Measurements from ENCODE around the gene DMD. TPM values are rescaled to one million over a fixed set of nuclear protein-coding genes. Genes with fewer than 3 reads are reported as not detected.

The DMD gene
- total and polyA plus RNA-seq, 2 donors (not counting 1 experiment from before 2014, with no cell fraction given): 2.0 to 51.8 TPM

GRCh38 chrX:33183361-33183760 is 28.0 kb downstream of the DMD start:
- no peaks in the 10 kb centered on the region for H3K9me3 Mint-ChIP-seq (ENCODE audit: insufficient read depth)
- no peaks in the 10 kb centered on the region for H3K36me3 ChIP-seq (replicated peaks in 1 of 2; ENCODE audit: control extremely low read depth in 1 of 2, control insufficient read depth in 1 of 2, extremely low read depth in 1 of 2, insufficient read depth in 2 of 2, low read length in 1 of 2)
- no peak overlapping the region for H2AFZ ChIP-seq (ENCODE audit: insufficient read depth, low read depth, low read length, poor library complexity, severe bottlenecking)

DNA sequence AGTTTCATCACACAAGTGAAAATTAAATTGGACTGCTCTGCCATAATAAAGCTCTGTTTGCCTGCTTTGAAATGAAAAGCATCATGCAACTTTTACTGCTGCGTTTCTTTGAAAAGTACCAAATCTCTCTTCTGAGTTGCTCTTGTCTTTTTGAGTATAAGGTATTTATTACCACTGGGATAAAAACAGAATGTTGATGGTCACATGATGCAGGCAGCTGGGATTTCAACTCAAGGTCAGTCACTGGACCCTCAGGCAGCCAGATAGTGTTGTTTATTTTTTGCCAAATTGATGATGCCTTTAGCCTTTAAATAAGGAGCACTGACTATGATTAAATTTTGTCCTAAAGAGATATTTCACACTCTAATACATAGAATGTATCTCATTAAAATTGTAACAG is 32.7 kb downstream of the DMD start:
- Histone ChIP-seq H2AFZ (ENCODE audit: insufficient read depth, low read depth, low read length, poor library complexity, severe bottlenecking) (no peak overlapping the region), H3K27me3 (replicated peaks in 1 of 4; ENCODE audit: control extremely low read depth in 1 of 4, control insufficient read depth in 3 of 4, insufficient read depth in 4 of 4, low read length in 3 of 4) (no peaks in the 10 kb centered on the region), H4K20me1 (ENCODE audit: control insufficient read depth, insufficient read depth, low read length, poor library complexity, severe bottlenecking) (no peaks in the 10 kb centered on the region), H3K9me3 (ENCODE audit: control extremely low read depth in 1 of 3, control insufficient read depth in 2 of 3, insufficient read depth in 1 of 3, low read length in 2 of 3) (no peaks in the 10 kb centered on the region), H3K79me2 (ENCODE audit: control insufficient read depth, insufficient read depth, low read length) (no peaks in the 10 kb centered on the region), H3K4me1 (ENCODE audit: control insufficient read depth in 2 of 2, insufficient read depth in 2 of 2, low read length in 2 of 2) (no peaks in the 10 kb centered on the region), H3K9ac (ENCODE audit: low read length) (no peak overlapping the region), H3K27ac (ENCODE audit: low read length in 2 of 2) (no peak overlapping the region), H3K4me2 (replicated peaks; ENCODE audit: low read depth, low read length, poor library complexity, severe bottlenecking) (no peak overlapping the region), H3K36me3 (replicated peaks in 1 of 2; ENCODE audit: control extremely low read depth in 1 of 2, control insufficient read depth in 1 of 2, extremely low read depth in 1 of 2, insufficient read depth in 2 of 2, low read length in 1 of 2) (no peaks in the 10 kb centered on the region), H3K4me3 (ENCODE audit: control extremely low read depth in 1 of 5, extremely low read depth in 1 of 5, insufficient read depth in 1 of 5, low read depth in 2 of 5, low read length in 4 of 5) (no peak overlapping the region)
- no peak overlapping the region for H3K4me3 Mint-ChIP-seq
- H3K27me3 Mint-ChIP-seq: no peaks in the 10 kb centered on the region
- H3K4me1 Mint-ChIP-seq: no peaks in the 10 kb centered on the region
- ChIA-PET POLR2A (no interaction called here), CTCF (no interaction called here)
- no CpG with 5 or more reads among the region's 1 CpG for WGBS (ENCODE audit: insufficient coverage)
- ATAC-seq (ENCODE audit: low read depth) (no peak), DNase-seq (no peak)
- H3K27ac Mint-ChIP-seq: no peak overlapping the region
- TF ChIP-seq EZH2 (IDR thresholded peaks at IDR 0.05; ENCODE audit: borderline replicate concordance, insufficient read depth, low read depth, low read length, poor library complexity, severe bottlenecking): no peak
- TF ChIP-seq, protein P1, sequence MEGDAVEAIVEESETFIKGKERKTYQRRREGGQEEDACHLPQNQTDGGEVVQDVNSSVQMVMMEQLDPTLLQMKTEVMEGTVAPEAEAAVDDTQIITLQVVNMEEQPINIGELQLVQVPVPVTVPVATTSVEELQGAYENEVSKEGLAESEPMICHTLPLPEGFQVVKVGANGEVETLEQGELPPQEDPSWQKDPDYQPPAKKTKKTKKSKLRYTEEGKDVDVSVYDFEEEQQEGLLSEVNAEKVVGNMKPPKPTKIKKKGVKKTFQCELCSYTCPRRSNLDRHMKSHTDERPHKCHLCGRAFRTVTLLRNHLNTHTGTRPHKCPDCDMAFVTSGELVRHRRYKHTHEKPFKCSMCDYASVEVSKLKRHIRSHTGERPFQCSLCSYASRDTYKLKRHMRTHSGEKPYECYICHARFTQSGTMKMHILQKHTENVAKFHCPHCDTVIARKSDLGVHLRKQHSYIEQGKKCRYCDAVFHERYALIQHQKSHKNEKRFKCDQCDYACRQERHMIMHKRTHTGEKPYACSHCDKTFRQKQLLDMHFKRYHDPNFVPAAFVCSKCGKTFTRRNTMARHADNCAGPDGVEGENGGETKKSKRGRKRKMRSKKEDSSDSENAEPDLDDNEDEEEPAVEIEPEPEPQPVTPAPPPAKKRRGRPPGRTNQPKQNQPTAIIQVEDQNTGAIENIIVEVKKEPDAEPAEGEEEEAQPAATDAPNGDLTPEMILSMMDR (IDR thresholded peaks at IDR 0.05): no peak
- H3K9me3 Mint-ChIP-seq (ENCODE audit: insufficient read depth): no peaks in the 10 kb centered on the region
- intact Hi-C loops (cut with micrococcal nuclease): no loop called here

More at GRCh38 chrX:33183361-33183760, 28.0 kb downstream of the DMD start:
- no peaks in the 10 kb centered on the region for H3K27me3 ChIP-seq (replicated peaks in 1 of 4; ENCODE audit: control extremely low read depth in 1 of 4, control insufficient read depth in 3 of 4, insufficient read depth in 4 of 4, low read length in 3 of 4)
- H3K4me3 ChIP-seq (ENCODE audit: control extremely low read depth in 1 of 5, extremely low read depth in 1 of 5, insufficient read depth in 1 of 5, low read depth in 2 of 5, low read length in 4 of 5): no peak overlapping the region
- H3K9ac ChIP-seq (ENCODE audit: low read length): no peak overlapping the region
- no peak overlapping the region for H3K4me3 Mint-ChIP-seq
- no peak overlapping the region for H3K4me2 ChIP-seq (replicated peaks; ENCODE audit: low read depth, low read length, poor library complexity, severe bottlenecking)
- H3K9me3 ChIP-seq (ENCODE audit: control extremely low read depth in 1 of 3, control insufficient read depth in 2 of 3, insufficient read depth in 1 of 3, low read length in 2 of 3): no peaks in the 10 kb centered on the region
- intact Hi-C loops (cut with micrococcal nuclease): no loop called here
- ChIA-PET POLR2A (no interaction called here), CTCF (no interaction called here)
- H3K4me1 Mint-ChIP-seq: no peaks in the 10 kb centered on the region
- H3K27ac Mint-ChIP-seq: no peak overlapping the region
- no CpG with 5 or more reads among the region's 4 CpGs for WGBS (ENCODE audit: insufficient coverage)
- DNase-seq: no peak
- no peaks in the 10 kb centered on the region for H3K27me3 Mint-ChIP-seq
- no peaks in the 10 kb centered on the region for H3K79me2 ChIP-seq (ENCODE audit: control insufficient read depth, insufficient read depth, low read length)
- TF ChIP-seq, protein P1 (IDR thresholded peaks at IDR 0.05): no peak
- H4K20me1 ChIP-seq (ENCODE audit: control insufficient read depth, insufficient read depth, low read length, poor library complexity, severe bottlenecking): no peaks in the 10 kb centered on the region
- ATAC-seq (ENCODE audit: low read depth): no peak
- H3K4me1 ChIP-seq (ENCODE audit: control insufficient read depth in 2 of 2, insufficient read depth in 2 of 2, low read length in 2 of 2): no peaks in the 10 kb centered on the region
- H3K27ac ChIP-seq (ENCODE audit: low read length in 2 of 2): no peak overlapping the region
